Measurements from ENCODE around the gene ERH. TPM values are rescaled to one million over a fixed set of nuclear protein-coding genes. Genes with fewer than 3 reads are reported as not detected.

ERH gene
- total and polyA plus RNA-seq, 10 of the 15 experiments (the other 5 are each of a cell fraction or from before 2014, with no cell fraction given): 255 to 852 (median 382) TPM

- DNase-seq (ENCODE audit: low read depth, low spot score) (no peak), ATAC-seq (no peak), FAIRE-seq (no peak)
- H3K4me2 ChIP-seq (ENCODE audit: control insufficient read depth, insufficient read depth): no peak overlapping the region
- TF ChIP-seq TCF12 (IDR thresholded peaks at IDR 0.05; ENCODE audit: low read depth, low read length): no peak
- TF ChIP-seq ZNF24 (IDR thresholded peaks at IDR 0.05): peak; percentile 57; the same call in 1 of the 2 replicates
- WGBS (ENCODE audit: insufficient coverage, insufficient replicate concordance, low lambda C conversion rate, missing lambda C conversion rate): 67% methylated on average over 3 of the region's 3 CpGs
- RAD21 ChIA-PET (ENCODE audit: unreplicated experiment): interaction anchor here (0.6 to 3.2 kb wide), 7 partner anchors 11 to 94 kb away, joined by 3 to 10 read pairs (median 6); partner anchors contain the start of genes ERH and SLC39A9
- CTCF ChIA-PET: interaction anchor here (0.9 to 2.0 kb wide), 5 partner anchors 8 to 123 kb away, joined by 3 to 7 read pairs (median 5); no protein-coding TSS in a partner anchor
- H2AFZ ChIP-seq (ENCODE audit: control insufficient read depth, low read depth, low read length): no peak overlapping the region
- in situ Hi-C loops (cut with MboI) (no loop called here), intact Hi-C loops (cut with micrococcal nuclease; ENCODE audit: unreplicated experiment) (no loop called here)
- no peaks in the 10 kb centered on the region for H3K9me3 ChIP-seq (replicated peaks; ENCODE audit: control insufficient read depth, insufficient read depth, low read length)
- no peaks in the 10 kb centered on the region for H3K27me3 ChIP-seq (replicated peaks in 1 of 2; ENCODE audit: control insufficient read depth in 2 of 2, insufficient read depth in 2 of 2, low read length in 1 of 2)
- H4K20me1 ChIP-seq (ENCODE audit: control insufficient read depth, insufficient read depth): no peaks in the 10 kb centered on the region
- H3K36me3 ChIP-seq (ENCODE audit: control insufficient read depth in 2 of 2, insufficient read depth in 2 of 2, low read length in 1 of 2): no peaks in the 10 kb centered on the region
- no peak overlapping the region for H3K27ac ChIP-seq (ENCODE audit: control insufficient read depth, insufficient read depth)
- no peaks in the 10 kb centered on the region; the same call in 1 of the 2 replicates for H3K4me1 ChIP-seq (ENCODE audit: control insufficient read depth, insufficient read depth, low read length)
- no peak overlapping the region for H3K4me3 ChIP-seq
- POLR2A ChIA-PET: interaction anchor here (1.0 to 1.3 kb wide), 3 partner anchors 8 to 20 kb away, joined by 3 to 7 read pairs (median 4); no protein-coding TSS in a partner anchor
- H3K79me2 ChIP-seq (ENCODE audit: control insufficient read depth, insufficient read depth, low read length): no peaks in the 10 kb centered on the region
- H3K9ac ChIP-seq (ENCODE audit: control insufficient read depth, insufficient read depth, low read length): no peak overlapping the region
- SMC1A ChIA-PET (ENCODE audit: uncharacterized antibody, unreplicated experiment): interaction anchor here (0.9 to 2.0 kb wide), 5 partner anchors 12 to 76 kb away, joined by 3 to 9 read pairs (median 4); no protein-coding TSS in a partner anchor
- no TSS peak for BruUV-seq (replicated peaks)
Measured at GRCh38 chr14:69366069-69366468, 32.0 kb downstream of the ERH start.

DNA sequence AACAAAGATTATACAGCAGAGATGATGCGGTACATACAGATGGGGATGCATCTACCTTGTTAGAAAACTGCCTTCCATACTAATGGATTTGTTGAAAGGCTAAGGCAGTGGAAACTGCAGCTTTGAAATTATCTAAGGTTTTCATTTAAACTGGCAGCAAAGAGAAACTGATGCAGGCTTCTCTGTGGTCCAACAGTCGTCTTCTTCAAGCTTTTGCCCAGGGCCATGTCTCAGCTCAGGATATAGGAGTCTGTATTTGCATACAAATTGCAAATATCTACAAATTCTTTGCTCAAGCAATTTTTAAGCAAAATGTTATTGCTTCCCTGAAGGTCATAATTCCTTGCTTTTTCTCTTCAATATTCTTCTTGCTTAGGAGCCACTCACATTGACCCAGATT, 33.7 kb downstream of the ERH start:
- SMC1A ChIA-PET (ENCODE audit: uncharacterized antibody, unreplicated experiment): interaction anchor here (0.7 to 2.7 kb wide), 11 partner anchors 10 to 102 kb away, joined by 3 to 12 read pairs (median 4); no protein-coding TSS in a partner anchor
- CTCF ChIA-PET: interaction anchor here (0.8 to 4.1 kb wide), 5 partner anchors 21 to 122 kb away, joined by 3 to 23 read pairs (median 3); no protein-coding TSS in a partner anchor
- in situ Hi-C loops (cut with MboI): no loop called here

More for the DNA sequence above, 33.7 kb downstream of the ERH start:
- RAD21 ChIA-PET (ENCODE audit: unreplicated experiment): interaction anchor here (0.7 to 3.2 kb wide), 6 partner anchors 9 to 102 kb away, joined by 3 to 10 read pairs (median 4); partner anchors contain the start of genes ERH and SLC39A9
- Histone ChIP-seq H3K4me1 (ENCODE audit: control insufficient read depth, insufficient read depth, low read length) (peaks cover 4% of the 10 kb centered on the region), H3K27ac (ENCODE audit: control insufficient read depth, insufficient read depth) (no peak overlapping the region), H3K27me3 (replicated peaks in 1 of 2; ENCODE audit: control insufficient read depth in 2 of 2, insufficient read depth in 2 of 2, low read length in 1 of 2) (no peaks in the 10 kb centered on the region), H3K4me2 (ENCODE audit: control insufficient read depth, insufficient read depth) (no peak overlapping the region), H3K9ac (ENCODE audit: control insufficient read depth, insufficient read depth, low read length) (no peak overlapping the region), H3K79me2 (ENCODE audit: control insufficient read depth, insufficient read depth, low read length) (no peaks in the 10 kb centered on the region), H3K9me3 (replicated peaks; ENCODE audit: control insufficient read depth, insufficient read depth, low read length) (no peaks in the 10 kb centered on the region), H3K36me3 (ENCODE audit: control insufficient read depth in 2 of 2, insufficient read depth in 2 of 2, low read length in 1 of 2) (no peaks in the 10 kb centered on the region), H2AFZ (ENCODE audit: control insufficient read depth, low read depth, low read length) (no peak overlapping the region), H4K20me1 (ENCODE audit: control insufficient read depth, insufficient read depth) (no peaks in the 10 kb centered on the region), H3K4me3 (no peak overlapping the region)
- TF ChIP-seq ZSCAN29 (IDR thresholded peaks at IDR 0.05) (no peak), SUPT20H (IDR thresholded peaks at IDR 0.05; ENCODE audit: borderline replicate concordance, control insufficient read depth, low read depth, low read length) (no peak), CEBPB (IDR thresholded peaks at IDR 0.05; ENCODE audit: borderline replicate concordance in 1 of 2, low read depth in 2 of 2, low read length in 2 of 2) (no peak), CREM (IDR thresholded peaks at IDR 0.05; ENCODE audit: low read depth) (no peak), CHD4 (IDR thresholded peaks at IDR 0.05) (no peak), TCF3 (IDR thresholded peaks at IDR 0.05; ENCODE audit: borderline replicate concordance, insufficient read depth, low read depth, low read length) (no peak), DPF2 (IDR thresholded peaks at IDR 0.05) (no peak), HDAC6 (IDR thresholded peaks at IDR 0.05; ENCODE audit: unreplicated experiment) (no peak), ZNF622 (IDR thresholded peaks at IDR 0.05) (no peak), EZH2 (IDR thresholded peaks at IDR 0.05; ENCODE audit: borderline replicate concordance, control insufficient read depth, low read depth, low read length) (no peak), NR2C1 (IDR thresholded peaks at IDR 0.05) (no peak), ESRRA (IDR thresholded peaks at IDR 0.05; ENCODE audit: low read length) (no peak)
- TF ChIP-seq, protein P1, sequence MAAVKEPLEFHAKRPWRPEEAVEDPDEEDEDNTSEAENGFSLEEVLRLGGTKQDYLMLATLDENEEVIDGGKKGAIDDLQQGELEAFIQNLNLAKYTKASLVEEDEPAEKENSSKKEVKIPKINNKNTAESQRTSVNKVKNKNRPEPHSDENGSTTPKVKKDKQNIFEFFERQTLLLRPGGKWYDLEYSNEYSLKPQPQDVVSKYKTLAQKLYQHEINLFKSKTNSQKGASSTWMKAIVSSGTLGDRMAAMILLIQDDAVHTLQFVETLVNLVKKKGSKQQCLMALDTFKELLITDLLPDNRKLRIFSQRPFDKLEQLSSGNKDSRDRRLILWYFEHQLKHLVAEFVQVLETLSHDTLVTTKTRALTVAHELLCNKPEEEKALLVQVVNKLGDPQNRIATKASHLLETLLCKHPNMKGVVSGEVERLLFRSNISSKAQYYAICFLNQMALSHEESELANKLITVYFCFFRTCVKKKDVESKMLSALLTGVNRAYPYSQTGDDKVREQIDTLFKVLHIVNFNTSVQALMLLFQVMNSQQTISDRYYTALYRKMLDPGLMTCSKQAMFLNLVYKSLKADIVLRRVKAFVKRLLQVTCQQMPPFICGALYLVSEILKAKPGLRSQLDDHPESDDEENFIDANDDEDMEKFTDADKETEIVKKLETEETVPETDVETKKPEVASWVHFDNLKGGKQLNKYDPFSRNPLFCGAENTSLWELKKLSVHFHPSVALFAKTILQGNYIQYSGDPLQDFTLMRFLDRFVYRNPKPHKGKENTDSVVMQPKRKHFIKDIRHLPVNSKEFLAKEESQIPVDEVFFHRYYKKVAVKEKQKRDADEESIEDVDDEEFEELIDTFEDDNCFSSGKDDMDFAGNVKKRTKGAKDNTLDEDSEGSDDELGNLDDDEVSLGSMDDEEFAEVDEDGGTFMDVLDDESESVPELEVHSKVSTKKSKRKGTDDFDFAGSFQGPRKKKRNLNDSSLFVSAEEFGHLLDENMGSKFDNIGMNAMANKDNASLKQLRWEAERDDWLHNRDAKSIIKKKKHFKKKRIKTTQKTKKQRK (IDR thresholded peaks at IDR 0.05; ENCODE audit: low read depth, low read length): no peak
- intact Hi-C loops (cut with micrococcal nuclease; ENCODE audit: unreplicated experiment): loop anchor here (5.0 kb wide), 1 partner anchor 122 kb away; no protein-coding TSS in a partner anchor
- DNase-seq (ENCODE audit: low read depth, low spot score) (no peak), ATAC-seq (no peak), FAIRE-seq (no peak)
- POLR2A ChIA-PET: interaction anchor here (0.5 to 1.7 kb wide), 6 partner anchors 8 to 95 kb away, joined by 3 to 9 read pairs (median 3); no protein-coding TSS in a partner anchor
- WGBS (ENCODE audit: insufficient coverage, insufficient replicate concordance, low lambda C conversion rate, missing lambda C conversion rate): 48% methylated on average over 2 of the region's 2 CpGs
- BruUV-seq (replicated peaks): no TSS peak
